22Rv1 (cell line): ENCODE measurements around the gene APOC3.
"Not testable (repeated sequence)": the region's sequence is repeated elsewhere in the genome, so short reads cannot be mapped to it uniquely, and the experiment has no call there.

Source experiments
- H3K27ac ChIP-seq: fragments of 450-650 bp; 2 replicates; pipeline ENCODE4 v1.5.1; 2017
- ZFX ChIP-seq: fragments of 450-650 bp; IDR thresholded peaks from 2 replicates; pipeline ENCODE4 v1.6.1; 2017; ENCODE audit warnings: antibody characterized with exemption, borderline replicate concordance
- TF ChIP-seq, protein P1 (sequence below): fragments of 450-650 bp; IDR thresholded peaks from 2 replicates; pipeline ENCODE4 v1.5.1; 2017; ENCODE audit warnings: mild to moderate bottlenecking

The APOC3 gene

DNA sequence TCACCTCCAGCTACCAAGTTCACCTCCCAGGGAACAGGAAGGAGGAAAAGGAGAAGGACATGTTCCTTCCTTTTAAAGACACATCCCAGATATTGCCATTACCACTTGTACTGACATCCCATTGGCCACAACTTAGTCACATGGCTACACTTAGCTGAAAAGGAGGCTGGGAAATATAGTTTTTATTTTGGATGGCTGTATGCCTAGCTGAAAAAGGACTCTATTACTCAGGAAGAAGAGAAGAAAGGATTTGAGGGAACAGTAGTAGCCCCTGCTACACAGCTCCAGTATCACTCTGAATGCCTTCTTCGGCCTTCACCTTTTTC is 36.0 kb upstream of the APOC3 start:
- no peak for TF ChIP-seq ZFX
- TF ChIP-seq, protein P1, sequence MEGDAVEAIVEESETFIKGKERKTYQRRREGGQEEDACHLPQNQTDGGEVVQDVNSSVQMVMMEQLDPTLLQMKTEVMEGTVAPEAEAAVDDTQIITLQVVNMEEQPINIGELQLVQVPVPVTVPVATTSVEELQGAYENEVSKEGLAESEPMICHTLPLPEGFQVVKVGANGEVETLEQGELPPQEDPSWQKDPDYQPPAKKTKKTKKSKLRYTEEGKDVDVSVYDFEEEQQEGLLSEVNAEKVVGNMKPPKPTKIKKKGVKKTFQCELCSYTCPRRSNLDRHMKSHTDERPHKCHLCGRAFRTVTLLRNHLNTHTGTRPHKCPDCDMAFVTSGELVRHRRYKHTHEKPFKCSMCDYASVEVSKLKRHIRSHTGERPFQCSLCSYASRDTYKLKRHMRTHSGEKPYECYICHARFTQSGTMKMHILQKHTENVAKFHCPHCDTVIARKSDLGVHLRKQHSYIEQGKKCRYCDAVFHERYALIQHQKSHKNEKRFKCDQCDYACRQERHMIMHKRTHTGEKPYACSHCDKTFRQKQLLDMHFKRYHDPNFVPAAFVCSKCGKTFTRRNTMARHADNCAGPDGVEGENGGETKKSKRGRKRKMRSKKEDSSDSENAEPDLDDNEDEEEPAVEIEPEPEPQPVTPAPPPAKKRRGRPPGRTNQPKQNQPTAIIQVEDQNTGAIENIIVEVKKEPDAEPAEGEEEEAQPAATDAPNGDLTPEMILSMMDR = no peak
- no peak overlapping the region for H3K27ac ChIP-seq

- TF ChIP-seq ZFX = no peak
- TF ChIP-seq, protein P1 = no peak
- no peak overlapping the region for H3K27ac ChIP-seq
Observed at GRCh38 chr11:116794851-116795250, 34.9 kb upstream of the APOC3 start.

DNA sequence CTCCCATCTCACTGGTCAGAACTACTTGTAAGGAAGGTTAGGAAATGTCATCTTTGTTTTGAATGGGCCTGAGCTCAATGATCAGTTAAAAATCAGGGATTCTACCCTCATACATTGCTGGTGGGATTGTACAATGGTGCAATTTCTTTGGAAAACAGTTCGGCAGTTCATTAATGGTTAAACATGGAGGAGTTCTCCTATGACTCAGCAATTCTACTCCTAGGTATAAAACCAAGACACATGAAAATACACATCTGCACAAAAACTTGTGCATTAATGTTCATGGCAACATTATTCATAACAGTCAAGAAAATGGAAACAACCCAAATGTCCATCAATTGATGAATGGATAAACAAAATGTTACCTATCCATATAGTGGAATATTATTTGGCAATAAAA is 33.2 kb upstream of the APOC3 start:
- H3K27ac ChIP-seq = no peak overlapping the region
- TF ChIP-seq, protein P1 = no peak
- no peak for TF ChIP-seq ZFX

DNA sequence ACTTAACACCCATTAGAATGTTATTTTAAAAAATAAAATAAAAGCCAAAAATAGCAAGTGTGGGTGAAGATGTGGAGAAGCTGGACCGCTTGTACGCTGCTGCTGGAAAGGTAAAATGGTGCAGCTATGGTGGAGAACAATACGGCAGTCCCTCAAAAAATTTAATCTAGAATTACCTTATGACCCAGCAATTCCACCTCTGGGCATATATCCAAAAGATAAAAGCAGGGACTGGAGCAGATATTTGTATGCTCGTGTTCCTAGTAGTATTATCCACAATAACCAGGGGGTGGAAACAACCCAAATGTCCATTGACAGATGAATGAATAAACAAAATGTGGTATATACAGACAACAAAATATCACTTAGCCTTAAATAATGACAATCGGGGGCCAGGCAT is 31.9 kb upstream of the APOC3 start:
- H3K27ac ChIP-seq = no peak overlapping the region
- TF ChIP-seq, protein P1 = no peak

GRCh38 chr11:116798368-116798767 is 31.3 kb upstream of the APOC3 start:
- TF ChIP-seq ZFX = no peak
- TF ChIP-seq, protein P1 = no peak
- H3K27ac ChIP-seq = no peak overlapping the region

- no peak overlapping the region for H3K27ac ChIP-seq
- TF ChIP-seq, protein P1 = no peak
- TF ChIP-seq ZFX = no peak
Observed at GRCh38 chr11:116800610-116801009, 29.1 kb upstream of the APOC3 start.

DNA sequence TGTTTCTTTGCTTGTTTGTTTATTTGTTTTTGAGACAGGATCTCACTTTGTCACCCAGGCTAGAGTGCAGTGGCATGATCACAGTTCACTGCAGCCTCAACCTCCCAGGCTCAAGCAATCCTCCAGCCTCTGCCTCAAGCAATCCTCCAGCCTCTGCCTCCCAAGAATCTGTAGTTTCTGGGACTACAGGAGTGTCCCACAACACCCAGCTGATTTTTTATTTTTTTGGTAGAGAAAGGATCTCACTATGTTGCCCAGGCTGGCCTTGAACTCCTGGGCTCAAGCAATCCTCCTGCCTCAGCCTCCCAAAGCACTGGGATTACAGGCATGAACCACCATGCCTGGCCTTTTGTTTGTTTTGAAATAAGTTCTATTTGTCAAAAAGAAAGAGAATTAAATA is 28.0 kb upstream of the APOC3 start:
- not testable (repeated sequence) for H3K27ac ChIP-seq

- TF ChIP-seq ZFX = no peak
- TF ChIP-seq, protein P1 = no peak
Observed at GRCh38 chr11:116804001-116804400, 25.7 kb upstream of the APOC3 start.

More at GRCh38 chr11:116804001-116804400, 25.7 kb upstream of the APOC3 start:
- no peak overlapping the region for H3K27ac ChIP-seq
